GM23338 (cell line): ENCODE data around the gene ADGRD1. TPM values are rescaled to one million over a fixed set of nuclear protein-coding genes. Genes with fewer than 3 reads are reported as not detected.
A peak's percentile ranks its signal among the peaks of the same experiment; 100 is the strongest.

Source experiments
- ATAC-seq: fragments of 200-7000 bp; cut with Tn5 transposase; 3 replicates; pipeline ENCODE4 v1.9.1; 2020
- DNase-seq: peaks from one replicate; pipeline ENCODE4 v3.0.0-alpha.2; 2015; ENCODE audit warnings: low spot score
- H2AFZ ChIP-seq: fragments of 200-600 bp; sonication (generic); 2 replicates; pipeline ENCODE4 v1.8.0; 2016; ENCODE audit warnings: antibody characterized with exemption, mild to moderate bottlenecking, moderate library complexity
- H3F3A ChIP-seq: fragments of 200-600 bp; sonication (generic); replicated peaks from 2 replicates; pipeline ENCODE4 v1.8.0; 2017; ENCODE audit warnings: antibody characterized with exemption, mixed run types, low read depth
- H3K27ac ChIP-seq: fragments of 200-600 bp; sonication (generic); 2 replicates; pipeline ENCODE4 v1.6.1; 2016; ENCODE audit warnings: low read depth
- H3K27me3 ChIP-seq: fragments of 200-600 bp; sonication (generic); 2 replicates; pipeline ENCODE4 v1.8.0; 2016; ENCODE audit warnings: mild to moderate bottlenecking, mixed run types, moderate library complexity; ENCODE audit not compliant: insufficient read depth
- H3K36me3 ChIP-seq: fragments of 200-600 bp; sonication (generic); 2 replicates; pipeline ENCODE4 v1.8.0; 2016; ENCODE audit warnings: mild to moderate bottlenecking; ENCODE audit not compliant: insufficient read depth
- H3K4me1 ChIP-seq: fragments of 200-600 bp; sonication (generic); 2 replicates; pipeline ENCODE4 v1.8.0; 2016; ENCODE audit warnings: mild to moderate bottlenecking, moderate library complexity; ENCODE audit not compliant: insufficient read depth
- H3K4me2 ChIP-seq: fragments of 200-600 bp; sonication (generic); 2 replicates; pipeline ENCODE4 v1.7.1; 2017; ENCODE audit warnings: mixed run types
- H3K4me3 ChIP-seq: fragments of 200-600 bp; sonication (generic); 2 replicates; pipeline ENCODE4 v1.6.1; 2016; ENCODE audit warnings: mixed run types
- H3K79me2 ChIP-seq: fragments of 200-600 bp; sonication (generic); replicated peaks from 2 replicates; pipeline ENCODE4 v1.8.0; 2017; ENCODE audit warnings: mild to moderate bottlenecking; ENCODE audit not compliant: insufficient read depth
- H3K9me2 ChIP-seq: fragments of 200-600 bp; sonication (generic); 2 replicates; pipeline ENCODE4 v1.8.0; 2017; ENCODE audit not compliant: insufficient read depth
- H4K20me1 ChIP-seq: fragments of 200-600 bp; sonication (generic); replicated peaks from 2 replicates; pipeline ENCODE4 v1.8.0; 2017; ENCODE audit warnings: mild to moderate bottlenecking; ENCODE audit not compliant: insufficient read depth
- H3K27ac Mint-ChIP-seq: 2 replicates; pipeline ENCODE4 v1.8.0; 2020; ENCODE audit warnings: inconsistent platforms, mild to moderate bottlenecking, moderate library complexity, mixed read lengths
- H3K27me3 Mint-ChIP-seq: 3 replicates; pipeline ENCODE4 v1.8.0; 2022; ENCODE audit warnings: low read depth, mild to moderate bottlenecking, moderate library complexity, mixed read lengths, inconsistent platforms; ENCODE audit not compliant: insufficient read depth, poor library complexity
- H3K36me3 Mint-ChIP-seq: 3 replicates; pipeline ENCODE4 v1.8.0; 2021; ENCODE audit warnings: low read depth, mild to moderate bottlenecking, inconsistent platforms, moderate library complexity, mixed read lengths
- H3K4me1 Mint-ChIP-seq: 3 replicates; pipeline ENCODE4 v1.8.0; 2020; ENCODE audit warnings: mild to moderate bottlenecking, inconsistent platforms, mixed read lengths
- H3K4me3 Mint-ChIP-seq: 3 replicates; pipeline ENCODE4 v1.8.0; 2021; ENCODE audit warnings: moderate library complexity, mild to moderate bottlenecking, inconsistent platforms, mixed read lengths
- H3K9me3 Mint-ChIP-seq: 3 replicates; pipeline ENCODE4 v1.8.0; 2020; ENCODE audit warnings: moderate library complexity, mild to moderate bottlenecking, inconsistent platforms, mixed read lengths
- CREB1 ChIP-seq: fragments of 250-450 bp; sonication (Bioruptor Pico); IDR thresholded peaks from 2 replicates; pipeline ENCODE4 v1.5.0; 2020; ENCODE audit warnings: low read depth, mild to moderate bottlenecking, moderate library complexity
- ETS1 ChIP-seq: IDR thresholded peaks from 2 replicates; pipeline ENCODE4 v1.6.1; 2016; ENCODE audit warnings: antibody characterized with exemption
- EZH2phosphoT487 ChIP-seq: fragments of 200-600 bp; sonication (generic); IDR thresholded peaks from one replicate; pipeline ENCODE4 v1.8.1; 2018; ENCODE audit warnings: antibody characterized with exemption; ENCODE audit not compliant: unreplicated experiment
- JUNB ChIP-seq: IDR thresholded peaks from one replicate; pipeline ENCODE4 v1.6.1; 2016; ENCODE audit warnings: antibody characterized with exemption; ENCODE audit not compliant: unreplicated experiment
- POLR2AphosphoS5 ChIP-seq: IDR thresholded peaks from 2 replicates; pipeline ENCODE4 v1.6.1; 2016; ENCODE audit warnings: antibody characterized with exemption, low read depth
- REST ChIP-seq: IDR thresholded peaks from one replicate; pipeline ENCODE4 v1.6.1; 2018; ENCODE audit warnings: antibody characterized with exemption; ENCODE audit not compliant: unreplicated experiment
- ZNF114 ChIP-seq: fragments of 250-450 bp; sonication (Bioruptor Pico); IDR thresholded peaks from 2 replicates; pipeline ENCODE4 v1.5.0; 2020; ENCODE audit warnings: mild to moderate bottlenecking, moderate library complexity
- ZNF331 ChIP-seq: fragments of 250-450 bp; sonication (Bioruptor Pico); IDR thresholded peaks from 2 replicates; pipeline ENCODE4 v1.5.0; 2020; ENCODE audit warnings: low read depth, mild to moderate bottlenecking, moderate library complexity
- ZNF462 ChIP-seq: fragments of 250-450 bp; sonication (Bioruptor Pico); IDR thresholded peaks from 2 replicates; pipeline ENCODE4 v1.5.0; 2020; ENCODE audit warnings: mild to moderate bottlenecking, moderate library complexity
- polyA plus RNA-seq: library from polyadenylated mRNA; unstranded; fragments of >200 nt; fragmentation: Nextera tagmentation; extraction: Ambion mirVana; gene quantifications from 2 replicates; pipeline ENCODE4 v1.2.1, GENCODE V29; 2016
- total RNA-seq: library from RNA; depleted of rRNA; stranded (reverse); fragments of >200 nt; shearing (Covaris generic); gene quantifications from 2 replicates; pipeline ENCODE4 v1.2.3, GENCODE V29; 2014

The ADGRD1 gene
- total and polyA plus RNA-seq, 2 experiments from 2014 or later = 1.4 TPM; not detected in 1

GRCh38 chr12:131112021-131112420 lies 158.3 kb downstream of the ADGRD1 start (continued):
- no peak for TF ChIP-seq ZNF462 (CRISPR knock-in tag)

- Histone ChIP-seq H3F3A (no peaks in the 10 kb centered on the region), H3K4me2 (no peak overlapping the region), H2AFZ (no peak overlapping the region), H3K4me1 (no peaks in the 10 kb centered on the region), H4K20me1 (no peaks in the 10 kb centered on the region), H3K36me3 (no peaks in the 10 kb centered on the region), H3K79me2 (no peaks in the 10 kb centered on the region), H3K27ac (no peak overlapping the region), H3K4me3 (no peak overlapping the region), H3K9me2 (no peaks in the 10 kb centered on the region), H3K27me3 (no peaks in the 10 kb centered on the region)
- Mint-ChIP-seq H3K9me3 (no peaks in the 10 kb centered on the region), H3K4me1 (peaks cover 8% of the 10 kb centered on the region; the same call in 1 of the 3 replicates), H3K27ac (peak overlapping the region; percentile 36; the same call in 1 of the 2 replicates), H3K36me3 (no peaks in the 10 kb centered on the region), H3K4me3 (no peak overlapping the region), H3K27me3 (peaks cover 3% of the 10 kb centered on the region)
- DNase-seq = no peak
- no peak for ATAC-seq
- no peak for TF ChIP-seq JUNB
- no peak for TF ChIP-seq ETS1
- TF ChIP-seq EZH2phosphoT487 = no peak
- TF ChIP-seq REST = no peak
- TF ChIP-seq POLR2AphosphoS5 = no peak
- no peak for TF ChIP-seq CREB1
- no peak for TF ChIP-seq ZNF331 (CRISPR knock-in tag)
- no peak for TF ChIP-seq ZNF114 (CRISPR knock-in tag)
Measured at GRCh38 chr12:131112700-131113290, 159.1 kb downstream of the ADGRD1 start.
